ENCODE results near the gene CCNDBP1. TPM values are rescaled to one million over a fixed set of nuclear protein-coding genes. Genes with fewer than 3 reads are reported as not detected.
"Not testable (repeated sequence)": the region's sequence is repeated elsewhere in the genome, so short reads cannot be mapped to it uniquely, and the experiment has no call there.

Gene CCNDBP1
- total RNA-seq, 1 donor from 2014 or later, result 31.1 TPM

DNA sequence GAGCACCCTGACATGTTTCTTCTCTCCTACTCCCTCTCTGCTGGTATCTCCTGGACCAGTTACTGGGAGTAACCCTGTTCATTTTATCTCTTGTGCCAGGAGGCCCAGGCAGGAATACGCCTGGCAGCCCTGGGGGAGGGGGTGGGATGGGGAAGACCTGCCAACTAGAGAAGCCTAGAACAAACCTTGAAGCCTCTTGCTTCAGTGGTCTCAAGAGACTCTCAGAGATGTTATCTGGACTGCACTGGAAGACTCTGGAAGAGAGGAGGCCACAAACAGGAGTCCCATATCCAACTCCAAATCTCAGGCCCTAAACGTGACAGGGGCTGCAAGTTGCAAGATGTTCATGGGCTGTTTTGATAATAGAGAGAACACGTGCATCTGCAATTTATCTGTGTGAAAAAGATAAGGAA is 35.8 kb downstream of the CCNDBP1 start, which contains the start of gene EPB42:
Gene EPB42 (minus strand): TSS at position 28 of the 413 bp plus-strand sequence. CDS start 193 bp downstream, outside the sequence.
- Mint-ChIP-seq H3K4me1 (ENCODE audit: unreplicated experiment) (peaks cover 3% of the 10 kb centered on the region), H3K36me3 (ENCODE audit: low read depth, unreplicated experiment) (no peaks in the 10 kb centered on the region), H3K27me3 (ENCODE audit: unreplicated experiment) (peaks cover 3% of the 10 kb centered on the region), H3K4me3 (ENCODE audit: unreplicated experiment) (no peak within 1 kb of the TSS), H3K9me3 (ENCODE audit: unreplicated experiment) (no peaks in the 10 kb centered on the region), H3K27ac (ENCODE audit: unreplicated experiment) (no peak within 1 kb of the TSS)
- TF ChIP-seq CTCF (IDR thresholded peaks at IDR 0.05; ENCODE audit: unreplicated experiment), result no peak
- DNase-seq (ENCODE audit: low spot score), result no peak

- Mint-ChIP-seq H3K4me3 (ENCODE audit: unreplicated experiment) (no peak overlapping the region), H3K4me1 (ENCODE audit: unreplicated experiment) (peaks cover 3% of the 10 kb centered on the region), H3K27me3 (ENCODE audit: unreplicated experiment) (peaks cover 3% of the 10 kb centered on the region), H3K9me3 (ENCODE audit: unreplicated experiment) (no peaks in the 10 kb centered on the region), H3K27ac (ENCODE audit: unreplicated experiment) (no peak overlapping the region), H3K36me3 (ENCODE audit: low read depth, unreplicated experiment) (no peaks in the 10 kb centered on the region)
- no peak for TF ChIP-seq CTCF (IDR thresholded peaks at IDR 0.05; ENCODE audit: unreplicated experiment)
- DNase-seq (ENCODE audit: low spot score), result no peak
These were observed 36.2 kb downstream of the CCNDBP1 start for GRCh38 chr15:43221422-43221821.

GRCh38 chr15:43225201-43225949 is 40.2 kb downstream of the CCNDBP1 start:
- Mint-ChIP-seq H3K9me3 (ENCODE audit: unreplicated experiment) (no peaks in the 10 kb centered on the region), H3K27ac (ENCODE audit: unreplicated experiment) (no peak overlapping the region), H3K4me1 (ENCODE audit: unreplicated experiment) (peaks cover 3% of the 10 kb centered on the region), H3K4me3 (ENCODE audit: unreplicated experiment) (no peak overlapping the region), H3K36me3 (ENCODE audit: low read depth, unreplicated experiment) (no peaks in the 10 kb centered on the region), H3K27me3 (ENCODE audit: unreplicated experiment) (peaks cover 3% of the 10 kb centered on the region)
- peak; percentile 41 for DNase-seq (ENCODE audit: low spot score)
- TF ChIP-seq CTCF (IDR thresholded peaks at IDR 0.05; ENCODE audit: unreplicated experiment), result peak; percentile 56

- H3K9me3 Mint-ChIP-seq (ENCODE audit: unreplicated experiment); H3K4me1 Mint-ChIP-seq (ENCODE audit: unreplicated experiment); H3K27ac Mint-ChIP-seq (ENCODE audit: unreplicated experiment); H3K4me3 Mint-ChIP-seq (ENCODE audit: unreplicated experiment); DNase-seq (ENCODE audit: low spot score); H3K36me3 Mint-ChIP-seq (ENCODE audit: low read depth, unreplicated experiment); H3K27me3 Mint-ChIP-seq (ENCODE audit: unreplicated experiment): not testable (repeated sequence)
These were observed 40.7 kb downstream of the CCNDBP1 start for GRCh38 chr15:43225950-43226255.

- Mint-ChIP-seq H3K9me3 (ENCODE audit: unreplicated experiment) (no peaks in the 10 kb centered on the region), H3K27ac (ENCODE audit: unreplicated experiment) (no peak overlapping the region), H3K4me1 (ENCODE audit: unreplicated experiment) (peaks cover 7% of the 10 kb centered on the region), H3K27me3 (ENCODE audit: unreplicated experiment) (peaks cover 3% of the 10 kb centered on the region), H3K4me3 (ENCODE audit: unreplicated experiment) (no peak overlapping the region), H3K36me3 (ENCODE audit: low read depth, unreplicated experiment) (no peaks in the 10 kb centered on the region)
- no peak for DNase-seq (ENCODE audit: low spot score)
- no peak for TF ChIP-seq CTCF (IDR thresholded peaks at IDR 0.05; ENCODE audit: unreplicated experiment)
These were observed 41.5 kb downstream of the CCNDBP1 start for GRCh38 chr15:43226436-43227305.

Measured in endothelial cell (in vitro differentiated cells).